ENCODE results near the gene GSTA1.
"Not testable (repeated sequence)": the region's sequence is repeated elsewhere in the genome, so short reads cannot be mapped to it uniquely, and the experiment has no call there.

The GSTA1 gene

GRCh38 chr6:52767658-52768057 is 36.0 kb downstream of the GSTA1 start:
- H2AFZ ChIP-seq (ENCODE audit: low read depth); H3K4me1 ChIP-seq (ENCODE audit: low read depth, poor library complexity, severe bottlenecking); H3K4me3 ChIP-seq (IDR thresholded peaks at IDR 0.05; ENCODE audit: insufficient read depth, low read depth, low read length); H3K79me2 ChIP-seq (ENCODE audit: insufficient read depth, low read depth); H3K27ac ChIP-seq; H3K9ac ChIP-seq; H3K36me3 ChIP-seq (ENCODE audit: insufficient read depth); H3K27me3 ChIP-seq (ENCODE audit: insufficient read depth, low read depth); H3K4me2 ChIP-seq; H4K20me1 ChIP-seq (ENCODE audit: insufficient read depth): not testable (repeated sequence)

GRCh38 chr6:52763322-52763916 is 40.2 kb downstream of the GSTA1 start, which contains the start of gene GSTA2:
GSTA2 (minus strand) TSS chr6:52763475; CDS start chr6:52757947, 5,528 bp downstream.
- H3K36me3 ChIP-seq (ENCODE audit: insufficient read depth); H3K4me3 ChIP-seq (IDR thresholded peaks at IDR 0.05; ENCODE audit: insufficient read depth, low read depth, low read length); H2AFZ ChIP-seq (ENCODE audit: low read depth); H3K27ac ChIP-seq; H3K9ac ChIP-seq; H3K4me1 ChIP-seq (ENCODE audit: low read depth, poor library complexity, severe bottlenecking); H3K4me2 ChIP-seq; H3K79me2 ChIP-seq (ENCODE audit: insufficient read depth, low read depth); H3K27me3 ChIP-seq (ENCODE audit: insufficient read depth, low read depth); H4K20me1 ChIP-seq (ENCODE audit: insufficient read depth): not testable (repeated sequence)

- not testable (repeated sequence) for H4K20me1 ChIP-seq (ENCODE audit: insufficient read depth); H2AFZ ChIP-seq (ENCODE audit: low read depth); H3K27me3 ChIP-seq (ENCODE audit: insufficient read depth, low read depth); H3K79me2 ChIP-seq (ENCODE audit: insufficient read depth, low read depth); H3K4me3 ChIP-seq (IDR thresholded peaks at IDR 0.05; ENCODE audit: insufficient read depth, low read depth, low read length); H3K9ac ChIP-seq; H3K36me3 ChIP-seq (ENCODE audit: insufficient read depth); H3K4me2 ChIP-seq; H3K27ac ChIP-seq; H3K4me1 ChIP-seq (ENCODE audit: low read depth, poor library complexity, severe bottlenecking)
Measured at GRCh38 chr6:52761673-52762491, 41.7 kb downstream of the GSTA1 start.

GRCh38 chr6:52760105-52760765 is 43.4 kb downstream of the GSTA1 start:
- H2AFZ ChIP-seq (ENCODE audit: low read depth) = no peak overlapping the region
- H3K4me3 ChIP-seq (IDR thresholded peaks at IDR 0.05; ENCODE audit: insufficient read depth, low read depth, low read length) = no peak overlapping the region
- no peak overlapping the region for H3K9ac ChIP-seq
- no peak for TF ChIP-seq CTCF (conservative IDR thresholded peaks at IDR 0.05; ENCODE audit: low read depth, low read length)
- no peaks in the 10 kb centered on the region for H4K20me1 ChIP-seq (ENCODE audit: insufficient read depth)
- no peak overlapping the region for H3K27ac ChIP-seq
- H3K4me2 ChIP-seq = no peak overlapping the region
- H3K27me3 ChIP-seq (ENCODE audit: insufficient read depth, low read depth) = no peaks in the 10 kb centered on the region
- H3K36me3 ChIP-seq (ENCODE audit: insufficient read depth) = no peaks in the 10 kb centered on the region
- no peaks in the 10 kb centered on the region for H3K79me2 ChIP-seq (ENCODE audit: insufficient read depth, low read depth)
- no peaks in the 10 kb centered on the region for H3K4me1 ChIP-seq (ENCODE audit: low read depth, poor library complexity, severe bottlenecking)

GRCh38 chr6:52759085-52759484 is 44.5 kb downstream of the GSTA1 start:
- Histone ChIP-seq H3K9ac (no peak overlapping the region), H3K36me3 (ENCODE audit: insufficient read depth) (no peaks in the 10 kb centered on the region), H3K4me1 (ENCODE audit: low read depth, poor library complexity, severe bottlenecking) (no peaks in the 10 kb centered on the region), H3K27ac (no peak overlapping the region), H4K20me1 (ENCODE audit: insufficient read depth) (no peaks in the 10 kb centered on the region), H3K4me2 (no peak overlapping the region), H2AFZ (ENCODE audit: low read depth) (no peak overlapping the region), H3K27me3 (ENCODE audit: insufficient read depth, low read depth) (no peaks in the 10 kb centered on the region), H3K4me3 (IDR thresholded peaks at IDR 0.05; ENCODE audit: insufficient read depth, low read depth, low read length) (no peak overlapping the region), H3K79me2 (ENCODE audit: insufficient read depth, low read depth) (no peaks in the 10 kb centered on the region)
- TF ChIP-seq CTCF (conservative IDR thresholded peaks at IDR 0.05; ENCODE audit: low read depth, low read length) = no peak

GRCh38 chr6:52757651-52758338 is 45.8 kb downstream of the GSTA1 start:
- H3K4me1 ChIP-seq (ENCODE audit: low read depth, poor library complexity, severe bottlenecking); H3K4me3 ChIP-seq (IDR thresholded peaks at IDR 0.05; ENCODE audit: insufficient read depth, low read depth, low read length); H3K4me2 ChIP-seq; H3K27ac ChIP-seq; H2AFZ ChIP-seq (ENCODE audit: low read depth); H3K36me3 ChIP-seq (ENCODE audit: insufficient read depth); H3K27me3 ChIP-seq (ENCODE audit: insufficient read depth, low read depth); H3K79me2 ChIP-seq (ENCODE audit: insufficient read depth, low read depth); H3K9ac ChIP-seq; H4K20me1 ChIP-seq (ENCODE audit: insufficient read depth): not testable (repeated sequence)

Data from KMS-11 (cell line).